AG04450 (cell line): Measurements from ENCODE around the gene FGD4. TPM values are rescaled to one million over a fixed set of nuclear protein-coding genes. Genes with fewer than 3 reads are reported as not detected.

Experiments
- CTCF ChIA-PET: fragments of 300-600, 350-600 bp; formaldehyde crosslinking; extraction: SDS; loops from one replicate; lab custom pipeline; 2022; ENCODE audit warnings: antibody characterized with exemption, inconsistent platforms; lab: Charles Lee
- POLR2A ChIA-PET: fragments of 350-600 bp; formaldehyde crosslinking; extraction: SDS; loops from one replicate; lab custom pipeline; 2021; ENCODE audit warnings: antibody characterized with exemption, inconsistent platforms; lab: Yijun Ruan, JAX
- DNase-seq: peaks from one replicate; pipeline ENCODE4 v3.0.0-alpha.2; 2011; ENCODE audit warnings: low read depth, low spot score
- H3K27ac ChIP-seq: one replicate; pipeline ENCODE4 v1.5.1; 2012; ENCODE audit warnings: low read depth, low read length, control low read depth
- H3K27me3 ChIP-seq: one replicate; pipeline ENCODE4 v1.6.0; 2012; ENCODE audit warnings: low read length; ENCODE audit not compliant: control insufficient read depth, insufficient read depth
- H3K4me3 ChIP-seq: 2 replicates; pipeline ENCODE4 v1.5.1; 2011; ENCODE audit warnings: mild to moderate bottlenecking, low read depth, low read length, control low read depth
- H3K9me3 ChIP-seq: 2 replicates; pipeline ENCODE4 v1.5.1; 2012; ENCODE audit warnings: low read length; ENCODE audit not compliant: control insufficient read depth, insufficient read depth
- CTCF ChIP-seq: IDR thresholded peaks from 2 replicates; pipeline ENCODE4 v1.5.1; 2011; ENCODE audit warnings: low read depth, low read length, control low read depth, inconsistent platforms
- polyA plus RNA-seq: library from polyadenylated mRNA; depleted of rRNA; stranded (reverse); fragments of >200 nt; gene quantifications from 2 replicates; pipeline ENCODE4 v1.2.3, GENCODE V29; 2011

The FGD4 gene
- polyA plus RNA-seq, 1 experiment, result 5.1 TPM

GRCh38 chr12:32512379-32512778 lies 113.0 kb downstream of the FGD4 start:
- CTCF ChIA-PET, result interaction anchor here (0.7 kb wide), 1 partner anchor 10 kb away, joined by 3 read pairs; no protein-coding TSS in a partner anchor
- DNase-seq, result no peak
- Histone ChIP-seq H3K27ac (no peak overlapping the region), H3K9me3 (no peaks in the 10 kb centered on the region), H3K4me3 (no peak overlapping the region), H3K27me3 (peaks cover 13% of the 10 kb centered on the region)
- TF ChIP-seq CTCF, result no peak
- POLR2A ChIA-PET, result interaction anchor here (0.7 kb wide), 1 partner anchor 973 kb away, joined by 3 read pairs; no protein-coding TSS in a partner anchor

- peaks cover 13% of the 10 kb centered on the region for H3K27me3 ChIP-seq
- POLR2A ChIA-PET, result no interaction called here
- H3K9me3 ChIP-seq, result no peaks in the 10 kb centered on the region
- no peak overlapping the region for H3K4me3 ChIP-seq
- no peak for TF ChIP-seq CTCF
- H3K27ac ChIP-seq, result no peak overlapping the region
- no peak for DNase-seq
- CTCF ChIA-PET, result interaction anchor here (0.7 kb wide), 1 partner anchor 11 kb away, joined by 3 read pairs; no protein-coding TSS in a partner anchor
These were observed 113.6 kb downstream of the FGD4 start for GRCh38 chr12:32512910-32513309.

DNA sequence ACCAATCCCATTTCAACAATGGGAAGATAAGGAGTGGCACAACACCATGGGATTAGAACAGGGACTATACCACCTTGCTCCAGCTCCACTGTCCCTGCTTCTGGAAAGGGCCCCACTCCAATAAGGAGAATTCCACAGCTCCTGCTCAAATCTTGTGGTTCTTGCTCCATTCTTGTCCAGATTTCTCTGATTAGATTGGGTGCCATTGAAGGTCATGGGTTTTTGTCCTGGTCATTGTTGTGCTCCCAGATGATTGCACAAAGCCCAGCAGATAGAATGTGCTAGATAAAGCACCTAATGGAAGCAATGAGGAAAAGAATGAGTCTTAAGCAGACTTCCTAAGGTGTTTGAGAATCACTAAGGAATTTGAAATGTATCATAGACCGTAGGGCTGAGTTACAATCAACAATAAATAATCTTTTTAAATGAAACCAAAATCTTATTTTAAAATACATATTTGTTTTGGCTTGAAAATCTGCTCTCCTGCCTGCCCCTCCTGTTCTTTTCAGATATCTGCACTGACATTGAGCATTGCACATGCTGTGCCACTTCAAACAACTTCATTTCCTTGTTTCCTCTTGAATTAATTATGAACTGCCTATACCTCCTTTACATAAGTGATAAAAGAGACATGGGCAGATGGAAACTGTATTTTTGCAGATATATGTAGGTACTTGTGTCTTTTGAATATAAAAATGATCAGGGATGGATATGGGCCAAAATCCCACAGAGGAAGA lies 115.9 kb downstream of the FGD4 start:
- no peak for TF ChIP-seq CTCF
- CTCF ChIA-PET, result no interaction called here

DNA sequence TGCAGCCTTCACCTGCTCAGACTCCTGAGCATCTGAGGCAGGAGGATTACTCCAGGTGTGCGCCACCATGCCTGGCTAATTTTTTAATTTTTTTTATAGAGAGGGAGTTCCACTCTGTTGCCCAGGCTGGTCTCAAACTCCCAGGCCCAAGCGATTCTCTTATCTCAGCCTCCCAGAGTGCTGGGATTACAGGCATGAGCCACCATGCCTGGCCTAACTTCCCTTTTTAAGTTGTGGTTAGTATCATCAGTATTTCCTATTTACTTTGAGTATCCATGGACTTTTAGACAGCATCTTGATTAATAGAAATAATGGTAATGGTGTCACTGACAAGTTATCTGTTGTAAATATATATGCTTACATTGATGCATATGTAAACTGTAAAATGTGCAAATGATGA lies 116.9 kb downstream of the FGD4 start:
- DNase-seq, result no peak
- no peak for TF ChIP-seq CTCF
- CTCF ChIA-PET, result no interaction called here
- Histone ChIP-seq H3K9me3 (no peaks in the 10 kb centered on the region), H3K4me3 (no peak overlapping the region), H3K27ac (no peak overlapping the region), H3K27me3 (peaks cover 9% of the 10 kb centered on the region)
- POLR2A ChIA-PET, result no interaction called here

More for the DNA sequence above, 115.9 kb downstream of the FGD4 start:
- POLR2A ChIA-PET, result no interaction called here
- H3K27ac ChIP-seq, result no peak overlapping the region
- H3K9me3 ChIP-seq, result no peaks in the 10 kb centered on the region
- no peak overlapping the region for H3K4me3 ChIP-seq
- DNase-seq, result no peak
- H3K27me3 ChIP-seq, result peaks cover 9% of the 10 kb centered on the region

- Histone ChIP-seq H3K27ac (no peak overlapping the region), H3K27me3 (peaks cover 6% of the 10 kb centered on the region), H3K4me3 (no peak overlapping the region), H3K9me3 (no peaks in the 10 kb centered on the region)
- no peak for TF ChIP-seq CTCF
- ChIA-PET CTCF (interaction anchor here (0.6 to 0.7 kb wide), 2 partner anchors 166 to 1700 kb away, joined by 3 to 5 read pairs; no protein-coding TSS in a partner anchor), POLR2A (interaction anchor here (0.6 kb wide), 1 partner anchor 34 kb away, joined by 3 read pairs; no protein-coding TSS in a partner anchor)
- no peak for DNase-seq
These were observed 118.6 kb downstream of the FGD4 start for GRCh38 chr12:32517966-32518365.
